HG02588 (cell line): ENCODE measurements around the gene ROR2.
"Not testable (repeated sequence)": the region's sequence is repeated elsewhere in the genome, so short reads cannot be mapped to it uniquely, and the experiment has no call there.

Source experiments
- ATAC-seq: cut with Tn5 transposase; IDR thresholded peaks from one replicate; pipeline ENCODE4 v1.9.1; 2021; ENCODE audit warnings: mild to moderate bottlenecking, moderate library complexity; ENCODE audit not compliant: unreplicated experiment

Gene ROR2

GRCh38 chr9:91949946-91950664 lies at the start of gene ROR2:
TSS of gene ROR2 (minus strand) at chr9:91950228.
- ATAC-seq, result no peak

- ATAC-seq, result no peak
Observed at GRCh38 chr9:91995000-91995655, 45.1 kb upstream of the ROR2 start.

- ATAC-seq, result no peak
Observed at GRCh38 chr9:91994422-91994821, 44.4 kb upstream of the ROR2 start.

DNA sequence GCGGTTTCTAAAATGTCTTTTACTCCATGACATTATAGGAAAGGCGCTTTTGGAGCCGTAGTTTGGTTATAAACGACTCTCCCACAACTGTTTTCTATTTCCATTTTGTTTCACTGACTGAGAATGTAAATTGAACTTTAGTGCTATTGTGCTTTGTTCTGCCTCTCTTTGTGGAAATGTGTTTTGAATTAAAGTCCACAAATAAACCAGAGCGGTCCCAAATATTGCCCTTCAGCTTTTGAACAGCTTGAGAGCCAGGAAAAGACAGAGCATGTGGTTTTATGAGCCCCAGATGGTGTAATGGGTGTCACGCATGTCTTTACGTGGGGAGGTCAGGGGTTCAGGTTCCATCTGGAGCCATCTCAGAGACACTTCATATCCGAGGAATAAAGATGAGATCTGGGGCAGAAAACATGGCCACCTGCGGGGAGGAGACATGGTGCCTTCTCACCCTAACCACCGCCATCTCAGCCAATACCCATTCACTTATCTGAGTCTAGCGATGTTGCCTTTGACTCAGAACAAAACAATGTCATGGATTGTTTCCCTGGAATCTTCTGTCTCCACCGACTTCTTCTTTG lies 42.5 kb upstream of the ROR2 start:
- no peak for ATAC-seq

DNA sequence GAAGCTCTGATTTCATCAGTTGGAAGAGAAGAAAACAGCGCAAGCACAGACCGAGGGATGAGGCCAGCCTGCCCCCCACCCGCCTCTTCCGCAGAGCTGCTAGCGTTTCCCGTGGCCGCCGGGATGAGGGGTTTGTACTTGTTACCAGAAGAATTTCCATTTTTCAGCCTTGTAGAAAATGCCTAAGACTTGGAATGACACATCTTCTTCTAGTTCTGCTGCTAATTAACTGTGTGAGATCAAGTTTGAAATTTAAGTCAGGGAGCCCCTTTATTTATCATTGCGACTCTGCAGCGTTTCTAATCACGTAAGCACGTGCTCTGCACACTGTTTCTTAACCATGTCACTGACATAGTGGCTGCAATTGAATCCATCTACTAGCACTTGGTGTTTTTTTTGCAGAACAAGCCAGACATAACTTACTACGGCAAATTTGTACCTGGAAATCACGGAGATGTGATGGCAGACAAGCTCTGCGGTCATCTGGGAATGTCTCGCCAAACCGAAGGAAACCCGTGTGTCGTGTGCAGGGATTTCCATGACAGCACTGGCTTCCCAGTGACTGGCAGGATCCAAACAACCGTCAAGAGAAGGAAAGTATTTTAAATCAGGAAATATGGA lies 41.8 kb upstream of the ROR2 start:
- no peak for ATAC-seq

DNA sequence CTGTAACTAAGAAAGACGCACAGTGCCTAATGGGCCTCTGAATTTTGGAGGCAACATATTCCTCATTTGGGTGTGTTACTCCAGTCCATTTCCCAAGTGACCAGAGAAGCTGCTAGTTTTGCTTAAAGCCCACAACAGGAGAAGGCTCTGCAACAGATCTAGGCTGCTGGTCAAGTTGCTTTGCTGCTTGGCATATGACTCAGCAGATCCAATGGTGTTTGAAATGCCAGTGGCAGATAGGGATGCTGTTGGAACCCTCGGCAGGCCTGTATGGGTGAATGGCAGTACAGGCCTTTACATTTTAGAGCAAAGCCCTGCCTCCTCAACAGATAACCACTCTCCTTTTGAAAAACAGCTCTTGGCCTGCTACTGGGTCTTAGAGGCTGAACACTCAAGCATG lies 36.2 kb upstream of the ROR2 start:
- ATAC-seq, result no peak

- ATAC-seq, result no peak
Observed at GRCh38 chr9:91985692-91986091, 35.7 kb upstream of the ROR2 start.

- no peak for ATAC-seq
Observed at GRCh38 chr9:91978740-91979414, 28.8 kb upstream of the ROR2 start.

GRCh38 chr9:91975254-91975653 lies 25.2 kb upstream of the ROR2 start:
- not testable (repeated sequence) for ATAC-seq

DNA sequence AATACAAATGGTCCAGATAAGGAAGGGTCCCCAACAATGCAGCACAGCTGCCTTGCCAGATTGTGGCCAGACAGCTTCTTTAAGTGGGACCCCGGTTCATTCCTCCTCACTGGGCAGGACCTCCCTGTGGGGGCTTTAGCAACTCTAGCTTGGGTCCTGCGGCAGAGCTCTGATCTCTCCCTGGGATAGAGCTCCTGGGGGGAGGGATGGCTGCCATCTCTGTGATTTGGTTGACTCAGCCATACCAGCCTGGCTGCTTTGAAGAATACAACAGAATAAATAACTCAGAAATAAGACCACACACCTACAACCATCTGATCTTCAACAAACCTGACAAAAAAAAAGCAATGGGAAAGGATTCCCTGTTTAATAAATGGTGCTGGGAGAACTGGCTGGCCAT lies 22.7 kb upstream of the ROR2 start:
- ATAC-seq, result no peak

- no peak for ATAC-seq
Observed at GRCh38 chr9:91972076-91972626, 22.1 kb upstream of the ROR2 start.

DNA sequence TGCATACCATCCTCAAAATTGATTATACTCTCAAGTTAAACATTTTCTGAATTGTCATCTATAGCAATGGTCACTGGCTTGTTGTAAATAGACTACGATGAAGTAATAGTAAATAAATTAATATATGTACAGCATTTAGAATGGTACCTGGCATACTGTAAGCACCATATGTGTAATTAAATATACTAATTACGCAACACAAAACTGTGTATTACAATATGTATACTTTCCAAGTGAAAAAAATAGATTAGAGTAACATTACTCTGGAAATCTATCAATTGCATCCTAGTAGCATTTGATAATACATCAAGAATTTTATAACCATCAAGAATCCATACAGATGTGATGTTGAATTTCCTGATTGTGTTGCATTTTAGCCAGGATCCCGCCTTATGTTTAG lies 17.2 kb upstream of the ROR2 start:
- ATAC-seq, result no peak

GRCh38 chr9:91966503-91966902 lies 16.5 kb upstream of the ROR2 start:
- ATAC-seq, result no peak

GRCh38 chr9:91963711-91964240 lies 13.7 kb upstream of the ROR2 start:
- no peak for ATAC-seq

- no peak for ATAC-seq
Observed at GRCh38 chr9:91960367-91960766, 10.3 kb upstream of the ROR2 start.

DNA sequence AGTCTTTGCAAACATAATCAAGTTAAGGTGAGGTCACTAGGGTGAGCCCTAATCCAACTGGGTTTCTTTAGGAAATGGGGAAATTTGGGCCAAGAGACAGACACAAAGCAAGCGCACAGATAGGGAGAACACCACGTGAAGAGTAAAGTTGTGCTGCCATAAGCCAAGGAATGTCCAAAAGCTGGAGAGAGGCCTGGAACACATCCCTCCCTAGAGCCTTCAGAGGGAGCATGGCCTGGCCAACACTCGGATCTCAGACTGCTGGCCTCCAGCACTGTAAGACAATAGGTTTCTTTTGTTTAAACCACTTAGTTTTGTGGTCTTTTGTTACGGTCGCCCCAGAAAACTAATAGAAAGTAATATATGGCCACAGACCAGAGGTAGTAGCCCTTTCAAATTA lies 8.1 kb upstream of the ROR2 start:
- no peak for ATAC-seq

DNA sequence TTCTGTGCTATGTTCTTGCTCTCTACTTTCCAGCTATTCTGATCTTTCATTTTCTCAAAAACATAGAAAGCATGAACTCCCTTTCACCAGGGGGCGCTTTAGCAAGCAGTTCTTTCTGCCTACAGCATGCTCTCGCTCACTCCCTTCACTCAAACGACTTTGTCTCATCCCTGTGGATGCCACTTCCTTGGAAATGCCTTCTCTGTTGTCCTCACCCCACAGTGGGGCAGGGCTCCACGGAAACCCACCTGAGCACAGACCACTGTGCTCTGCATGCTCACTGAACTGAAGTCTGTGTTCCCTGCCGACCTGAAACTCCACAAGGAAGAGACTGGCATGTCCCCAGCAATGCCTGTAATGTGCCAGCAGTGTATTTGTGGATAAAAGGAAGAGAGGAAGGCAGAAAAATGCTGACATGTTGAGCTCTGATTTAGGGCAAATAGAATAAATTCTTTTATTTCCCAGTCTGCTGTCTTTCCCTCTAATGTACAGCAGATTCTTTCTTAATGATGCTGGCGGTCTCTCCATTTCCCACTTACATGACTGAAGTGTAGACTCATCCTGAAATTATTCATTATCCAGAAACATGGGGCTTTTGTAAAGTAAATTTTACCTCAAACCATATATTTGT lies 4.9 kb upstream of the ROR2 start:
- ATAC-seq, result no peak

DNA sequence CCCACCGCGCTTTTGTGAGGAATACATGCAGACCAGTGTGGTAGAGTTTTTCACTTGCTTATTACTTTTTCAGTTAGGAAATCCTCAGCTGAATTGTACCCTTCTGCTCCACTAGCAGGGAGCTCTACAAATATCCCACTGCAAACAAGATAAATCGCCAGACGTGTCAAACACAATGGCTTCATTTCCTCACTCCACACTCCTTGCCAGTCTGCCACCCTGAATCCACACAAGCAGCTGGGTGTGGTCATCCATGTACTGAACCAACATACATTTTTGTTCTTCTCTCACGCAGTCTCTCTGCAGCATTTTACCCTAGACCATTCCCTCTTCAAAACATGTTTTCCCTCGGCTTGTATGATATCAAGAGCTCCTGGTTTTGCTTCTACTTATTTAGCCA lies 3.7 kb upstream of the ROR2 start:
- ATAC-seq, result no peak

GRCh38 chr9:91951944-91952520 lies 2.0 kb upstream of the ROR2 start:
- no peak for ATAC-seq

- no peak for ATAC-seq
Observed at GRCh38 chr9:91949392-91949945, 559 bp downstream of the ROR2 start.
